Upper lobe of left lung (tissue), 6 donors: ENCODE measurements around the gene SLC25A26. TPM values are rescaled to one million over a fixed set of nuclear protein-coding genes. Genes with fewer than 3 reads are reported as not detected.
"Not testable (repeated sequence)": the region's sequence is repeated elsewhere in the genome, so short reads cannot be mapped to it uniquely, and the experiment has no call there.

ENCODE experiments used
- ATAC-seq, 2 donors: fragments of 200-7000 bp; cut with Tn5 transposase; one replicate each; pipeline ENCODE4 v1.9.1; 2022; ENCODE audit warnings: mild to moderate bottlenecking in 2 of 2, moderate library complexity in 2 of 2; ENCODE audit not compliant: low FRiP score in 2 of 2
- DNase-seq, 2 donors: peaks; one replicate each; pipeline ENCODE4 v3.0.0-alpha.2; 2019 to 2020
- H3K27ac ChIP-seq, 4 donors: fragments of 200-600 bp; sonication (generic); one replicate each; pipeline ENCODE4 v1.5.1; 2016 to 2019
- H3K27me3 ChIP-seq, 4 donors: fragments of 200-600 bp; sonication (generic); one replicate each; pipeline ENCODE4 v1.5.1; 2017 to 2019
- H3K36me3 ChIP-seq, 4 donors: fragments of 200-600 bp; sonication (generic); one replicate each; pipeline ENCODE4 v1.5.1; 2016 to 2019
- H3K4me1 ChIP-seq, 4 donors: fragments of 200-600 bp; sonication (generic); one replicate each; pipeline ENCODE4 v1.5.1; 2018 to 2019
- H3K4me3 ChIP-seq, 4 donors: fragments of 200-600 bp; sonication (generic); one replicate each; pipeline ENCODE4 v1.5.1; 2017 to 2019; ENCODE audit warnings: mild to moderate bottlenecking in 2 of 4, moderate library complexity in 1 of 4
- H3K9me3 ChIP-seq, 4 donors: fragments of 200-600 bp; sonication (generic); one replicate each; pipeline ENCODE4 v1.5.1; 2018 to 2019
- EP300 ChIP-seq, 4 donors: sonication (generic); formaldehyde crosslinking; IDR thresholded peaks; one replicate each; pipeline ENCODE4 v1.5.1; 2017; ENCODE audit warnings: antibody characterized with exemption in 4 of 4, control low read depth in 2 of 4
- POLR2A ChIP-seq, 4 donors: fragments of 450-650 bp; IDR thresholded peaks; one replicate each; pipeline ENCODE4 v1.5.1; 2016 to 2017; ENCODE audit warnings: antibody characterized with exemption in 4 of 4, mild to moderate bottlenecking in 2 of 4
- POLR2AphosphoS5 ChIP-seq, 2 donors: sonication (generic); formaldehyde crosslinking; IDR thresholded peaks; one replicate each; pipeline ENCODE4 v1.5.1; 2017; ENCODE audit warnings: antibody characterized with exemption in 2 of 2
- WGBS, 2 donors: methylation state at CpG; one replicate each; pipeline ENCODE4 v1.1.5; 2017 to 2018; 5-methylcytosine and 5-hydroxymethylcytosine counted together
- total RNA-seq, 6 donors: library from RNA; depleted of rRNA in 4 of 6; stranded (reverse); fragments of >200 nt in 4 of 6; gene quantifications; one replicate each; pipeline versions ENCODE4 v1.1.0 to v1.2.1, GENCODE V29; 2016 to 2021
- TF ChIP-seq, protein P1 (sequence below), 6 experiments: fragments of 450-650 bp in 4 of 6; fragments of 200-600 bp in 2 of 6; sonication (generic) in 2 of 6; IDR thresholded peaks; one replicate each; pipeline ENCODE4 v1.5.1; 2016 to 2019; ENCODE audit warnings: antibody characterized with exemption in 6 of 6
- donor health status: DM: no; HTN: no; CAD: no; lungs with moderate emphysema.
- donor health status: DM: no; HTN: yes; CAD: no; lungs with severe emphysema.

Gene SLC25A26
- total RNA-seq, 6 donors from 2014 or later, result 8.4 to 18.8 (median 17.0) TPM

DNA sequence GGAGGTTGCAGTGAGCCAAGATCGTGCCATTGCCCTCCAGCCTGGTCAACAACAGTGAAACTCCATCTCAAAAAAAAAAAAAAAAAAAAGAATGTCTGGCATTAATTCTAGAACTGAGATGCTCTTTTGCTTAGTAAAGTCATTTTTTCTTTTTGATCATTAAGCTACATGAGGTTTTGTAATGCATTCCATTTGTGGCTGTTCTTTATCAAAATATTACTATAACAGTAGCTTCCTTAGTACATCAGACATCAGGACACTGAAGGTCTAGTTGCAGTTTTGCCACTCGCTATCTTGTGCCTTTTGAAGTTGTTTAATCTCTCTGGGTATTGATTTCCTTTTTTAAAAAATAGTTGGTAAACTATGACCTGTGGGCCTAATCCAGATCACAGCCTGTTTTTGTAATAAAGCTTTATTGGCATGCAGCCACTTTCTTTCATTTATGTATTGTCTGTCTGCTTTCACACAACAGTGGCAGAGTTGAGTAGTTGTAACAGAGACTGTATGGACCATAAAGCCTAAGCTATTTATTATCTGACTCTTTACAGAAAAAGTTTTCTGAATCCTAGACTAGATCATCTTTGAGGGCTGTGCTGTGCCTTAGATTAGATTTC is 76.6 kb downstream of the SLC25A26 start:
- H3K36me3 ChIP-seq, result no peaks in the 10 kb centered on the region
- WGBS, 2 donors, result 67 to 68% methylated on average over 2 of the region's 2 CpGs
- peak overlapping the region in 1 of 4 donors; percentile 26 for H3K27ac ChIP-seq
- H3K27me3 ChIP-seq, result no peaks in the 10 kb centered on the region
- H3K4me3 ChIP-seq, result no peak overlapping the region
- peaks cover 0 to 12% (median 6%) of the 10 kb centered on the region in 4 donors for H3K4me1 ChIP-seq
- DNase-seq (no peak), ATAC-seq (peak in 1 of 2 donors; percentile 41)
- H3K9me3 ChIP-seq, result no peaks in the 10 kb centered on the region
- no peak for TF ChIP-seq POLR2A (IDR thresholded peaks at IDR 0.05)
- TF ChIP-seq POLR2AphosphoS5 (IDR thresholded peaks at IDR 0.05), result no peak
- no peak for TF ChIP-seq EP300 (IDR thresholded peaks at IDR 0.05)

GRCh38 chr3:66297900-66298299 is 77.1 kb downstream of the SLC25A26 start:
- Histone ChIP-seq H3K27ac (peak overlapping the region in 1 of 4 donors; percentile 26), H3K36me3 (no peaks in the 10 kb centered on the region), H3K4me1 (peaks cover 0 to 12% (median 6%) of the 10 kb centered on the region in 4 donors), H3K9me3 (no peaks in the 10 kb centered on the region), H3K27me3 (no peaks in the 10 kb centered on the region), H3K4me3 (no peak overlapping the region)
- no peak for DNase-seq
- TF ChIP-seq POLR2A (IDR thresholded peaks at IDR 0.05) (no peak), POLR2AphosphoS5 (IDR thresholded peaks at IDR 0.05) (no peak), EP300 (IDR thresholded peaks at IDR 0.05) (no peak)
- TF ChIP-seq, protein P1, sequence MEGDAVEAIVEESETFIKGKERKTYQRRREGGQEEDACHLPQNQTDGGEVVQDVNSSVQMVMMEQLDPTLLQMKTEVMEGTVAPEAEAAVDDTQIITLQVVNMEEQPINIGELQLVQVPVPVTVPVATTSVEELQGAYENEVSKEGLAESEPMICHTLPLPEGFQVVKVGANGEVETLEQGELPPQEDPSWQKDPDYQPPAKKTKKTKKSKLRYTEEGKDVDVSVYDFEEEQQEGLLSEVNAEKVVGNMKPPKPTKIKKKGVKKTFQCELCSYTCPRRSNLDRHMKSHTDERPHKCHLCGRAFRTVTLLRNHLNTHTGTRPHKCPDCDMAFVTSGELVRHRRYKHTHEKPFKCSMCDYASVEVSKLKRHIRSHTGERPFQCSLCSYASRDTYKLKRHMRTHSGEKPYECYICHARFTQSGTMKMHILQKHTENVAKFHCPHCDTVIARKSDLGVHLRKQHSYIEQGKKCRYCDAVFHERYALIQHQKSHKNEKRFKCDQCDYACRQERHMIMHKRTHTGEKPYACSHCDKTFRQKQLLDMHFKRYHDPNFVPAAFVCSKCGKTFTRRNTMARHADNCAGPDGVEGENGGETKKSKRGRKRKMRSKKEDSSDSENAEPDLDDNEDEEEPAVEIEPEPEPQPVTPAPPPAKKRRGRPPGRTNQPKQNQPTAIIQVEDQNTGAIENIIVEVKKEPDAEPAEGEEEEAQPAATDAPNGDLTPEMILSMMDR (IDR thresholded peaks at IDR 0.05), result no peak
- WGBS, 2 donors, result 48 to 56% methylated on average over 2 of the region's 2 CpGs
- ATAC-seq, result peak in 1 of 2 donors; percentile 74

DNA sequence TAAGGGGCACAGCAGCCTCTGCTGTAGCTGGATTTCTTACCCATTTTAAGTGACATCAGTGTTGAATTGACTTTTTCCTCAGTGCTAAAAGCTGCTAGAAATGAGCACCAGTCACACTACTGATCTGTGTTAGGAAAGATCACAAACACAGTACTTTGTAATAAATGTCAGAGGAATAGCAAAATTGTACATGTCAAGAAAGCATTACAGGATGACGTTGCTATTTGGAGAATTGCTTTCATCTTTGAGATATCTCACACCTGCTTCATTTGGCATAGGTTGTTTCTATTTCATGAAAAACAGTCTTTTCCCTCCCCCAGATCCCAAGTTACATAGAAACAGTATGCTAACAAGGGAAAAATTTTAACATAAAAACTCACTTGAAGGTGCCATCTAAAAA is 77.8 kb downstream of the SLC25A26 start:
- H3K9me3 ChIP-seq, result no peaks in the 10 kb centered on the region
- H3K36me3 ChIP-seq, result no peaks in the 10 kb centered on the region
- H3K27ac ChIP-seq, result peak overlapping the region in 1 of 4 donors; percentile 37
- DNase-seq, result no peak
- peaks cover 0 to 12% (median 6%) of the 10 kb centered on the region in 4 donors for H3K4me1 ChIP-seq
- H3K27me3 ChIP-seq, result no peaks in the 10 kb centered on the region
- TF ChIP-seq EP300 (IDR thresholded peaks at IDR 0.05), result no peak
- no peak overlapping the region for H3K4me3 ChIP-seq
- WGBS, 2 donors, result 63 to 68% methylated on average over 1 of the region's 1 CpG
- no peak for ATAC-seq

DNA sequence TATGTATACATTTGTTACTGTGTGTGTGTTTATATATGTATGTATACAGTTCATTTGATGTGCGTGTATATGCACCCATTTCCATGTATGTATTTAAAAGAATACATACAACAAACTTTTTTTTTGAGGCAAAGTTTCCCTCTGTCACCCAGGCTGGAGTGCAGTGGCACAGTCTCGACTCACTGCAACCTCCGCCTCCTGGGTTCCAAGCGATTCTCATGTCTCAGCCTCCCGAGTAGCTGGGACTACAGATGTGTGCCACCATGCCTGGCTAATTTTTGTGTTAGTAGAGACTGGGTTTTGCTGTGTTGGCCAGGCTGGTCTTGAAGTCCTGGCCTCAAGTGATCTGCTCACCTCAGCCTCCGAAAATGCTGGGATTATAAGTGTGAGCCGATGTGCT is 78.3 kb downstream of the SLC25A26 start:
- H3K4me1 ChIP-seq, result peaks cover 0 to 12% (median 6%) of the 10 kb centered on the region in 4 donors
- H3K27ac ChIP-seq, result peak overlapping the region in 2 of 4 donors; percentile 30 to 37
- not testable (repeated sequence) for DNase-seq, H3K9me3 ChIP-seq, H3K36me3 ChIP-seq, ATAC-seq, H3K27me3 ChIP-seq
- H3K4me3 ChIP-seq, result peak overlapping the region in 1 of 4 donors; percentile 0
- WGBS, 2 donors, result 80 to 86% methylated on average over 7 of the region's 7 CpGs

DNA sequence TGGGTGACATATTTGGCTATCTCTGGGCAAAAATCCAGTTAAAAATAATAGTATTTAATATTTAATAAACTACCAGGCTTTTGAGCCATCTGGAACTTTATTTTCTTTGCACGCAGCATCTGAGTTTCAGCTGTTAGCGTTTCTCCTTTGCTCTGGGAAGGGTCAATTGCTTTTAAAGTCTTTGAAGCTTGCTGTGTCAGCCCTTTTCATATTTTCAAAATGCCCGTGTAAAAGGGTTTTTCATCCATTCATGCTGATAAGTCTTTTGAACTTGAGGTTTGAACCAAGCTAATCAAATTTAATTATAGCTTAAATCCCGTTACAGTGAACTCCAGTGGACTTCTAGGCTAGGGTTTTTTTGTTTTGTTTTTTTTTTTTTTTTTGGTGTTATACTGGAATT is 79.1 kb downstream of the SLC25A26 start:
- WGBS, 2 donors, result 78 to 86% methylated on average over 4 of the region's 4 CpGs
- Histone ChIP-seq H3K27me3 (no peaks in the 10 kb centered on the region), H3K4me3 (peak overlapping the region in 1 of 4 donors; percentile 0), H3K27ac (peak overlapping the region in 1 of 4 donors; percentile 30), H3K4me1 (peaks cover 0 to 12% (median 6%) of the 10 kb centered on the region in 4 donors), H3K9me3 (no peaks in the 10 kb centered on the region), H3K36me3 (no peaks in the 10 kb centered on the region)
- DNase-seq, result no peak
- no peak for TF ChIP-seq EP300 (IDR thresholded peaks at IDR 0.05)
- no peak for TF ChIP-seq POLR2A (IDR thresholded peaks at IDR 0.05)
- ATAC-seq, result no peak

DNA sequence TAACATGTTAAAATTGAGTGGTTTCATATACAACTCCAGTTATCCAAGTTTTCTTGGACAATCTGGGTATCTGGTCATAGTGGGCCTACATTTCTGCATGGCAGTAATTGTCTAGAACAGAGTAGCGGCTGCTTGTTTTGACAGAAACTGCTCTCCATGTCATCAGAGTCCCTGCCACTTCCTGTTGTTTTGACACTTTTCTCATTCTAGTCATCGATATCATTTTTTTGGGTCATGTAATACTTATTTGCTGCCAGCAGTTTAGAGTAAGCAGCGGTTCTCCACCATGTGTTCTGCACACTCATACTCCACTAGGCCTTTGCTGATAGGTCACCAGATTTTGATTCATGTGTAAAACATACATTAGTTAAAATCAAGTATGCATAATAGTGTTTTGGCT is 81.5 kb downstream of the SLC25A26 start:
- ATAC-seq, result peak in 1 of 2 donors; percentile 34
- Histone ChIP-seq H3K4me1 (peaks cover 0 to 7% (median 5%) of the 10 kb centered on the region in 4 donors), H3K27me3 (no peaks in the 10 kb centered on the region), H3K36me3 (no peaks in the 10 kb centered on the region), H3K9me3 (no peaks in the 10 kb centered on the region), H3K27ac (peak overlapping the region in 3 of 4 donors; percentile 17 to 72 (median 56)), H3K4me3 (no peak overlapping the region)
- no peak for DNase-seq
- 73 to 75% methylated on average over 3 of the region's 3 CpGs for WGBS, 2 donors
- TF ChIP-seq EP300 (IDR thresholded peaks at IDR 0.05), result no peak
- TF ChIP-seq, protein P1 (IDR thresholded peaks at IDR 0.05), result peak in 1 of 6 experiments; percentile 24

- Histone ChIP-seq H3K4me1 (peaks cover 0 to under 1% (median 0%) of the 10 kb centered on the region in 4 donors), H3K36me3 (no peaks in the 10 kb centered on the region), H3K27ac (peak overlapping the region in 3 of 4 donors; percentile 55 to 72 (median 56)), H3K4me3 (no peak overlapping the region), H3K27me3 (no peaks in the 10 kb centered on the region), H3K9me3 (no peaks in the 10 kb centered on the region)
- 83 to 90% methylated on average over 2 to 3 of the region's 3 CpGs for WGBS, 2 donors
- peak in 1 of 2 donors; percentile 27 for DNase-seq
- peak in 1 of 2 donors; percentile 35 for TF ChIP-seq POLR2AphosphoS5 (IDR thresholded peaks at IDR 0.05)
- TF ChIP-seq EP300 (IDR thresholded peaks at IDR 0.05), result no peak
- TF ChIP-seq POLR2A (IDR thresholded peaks at IDR 0.05), result peak in 2 of 4 donors; percentile 16 to 37
- ATAC-seq, result no peak
These were observed 82.7 kb downstream of the SLC25A26 start for GRCh38 chr3:66303491-66303901.
